Uterus (tissue), 4 donors: ENCODE results near the gene SP6. TPM values are rescaled to one million over a fixed set of nuclear protein-coding genes. Genes with fewer than 3 reads are reported as not detected.

Source experiments
- DNase-seq, 2 donors: peaks; one replicate each; pipeline ENCODE4 v3.0.0-alpha.2; 2019 to 2020
- H3K27ac ChIP-seq, 2 donors: fragments of 200-600 bp; sonication (generic); 1 replicate in 1 of 2; 2 replicates in 1 of 2; pipeline ENCODE4 v1.5.1; 2016 to 2018
- H3K27me3 ChIP-seq, 2 donors: fragments of 200-600 bp; sonication (generic); one replicate each; pipeline ENCODE4 v1.5.1; 2018 to 2019; ENCODE audit warnings: control low read depth in 1 of 2
- H3K36me3 ChIP-seq, 2 donors: fragments of 200-600 bp; sonication (generic); one replicate each; pipeline ENCODE4 v1.5.1; 2019; ENCODE audit warnings: control low read depth in 1 of 2
- H3K4me1 ChIP-seq, 2 donors: fragments of 200-600 bp; sonication (generic); one replicate each; pipeline ENCODE4 v1.5.1; 2018 to 2019; ENCODE audit warnings: control low read depth in 1 of 2
- H3K4me3 ChIP-seq, 2 donors: fragments of 200-600 bp; sonication (generic); 1 replicate in 1 of 2; 2 replicates in 1 of 2; pipeline ENCODE4 v1.5.1; 2018 to 2019; ENCODE audit warnings: mild to moderate bottlenecking in 1 of 2
- H3K9me3 ChIP-seq, 2 donors: fragments of 200-600 bp; sonication (generic); one replicate each; pipeline ENCODE4 v1.5.1; 2019; ENCODE audit warnings: control low read depth in 1 of 2
- POLR2A ChIP-seq, 2 donors: fragments of 450-650 bp; IDR thresholded peaks; one replicate each; pipeline ENCODE4 v1.6.1; 2016; ENCODE audit warnings: antibody characterized with exemption in 2 of 2, mild to moderate bottlenecking in 1 of 2, moderate library complexity in 1 of 2
- intact Hi-C: fragments of 100-400 bp; cut with DNase I; formaldehyde crosslinking; loops from one replicate; pipeline ENCODE4 v1.15.1; 2023; ENCODE audit warnings: low total_unique reads
- total RNA-seq, 4 donors: library from RNA; depleted of rRNA in 3 of 4; stranded (reverse); fragments of >200 nt in 3 of 4; gene quantifications; one replicate each; pipeline versions ENCODE4 v1.1.0 to v1.2.4, GENCODE V29; 2014 to 2023
- TF ChIP-seq, protein P1 (sequence below), 4 experiments: fragments of 200-600 bp in 2 of 4; fragments of 450-650 bp in 2 of 4; sonication (generic) in 2 of 4; IDR thresholded peaks; one replicate each; pipeline ENCODE4 v1.5.1; 2016 to 2019; ENCODE audit warnings: antibody characterized with exemption in 4 of 4, mild to moderate bottlenecking in 2 of 4, moderate library complexity in 1 of 4
- donor health status: DM: yes; HTN: yes; CAD: no.

SP6 gene
- total RNA-seq, 4 donors from 2014 or later = 1.4 to 1.5 TPM; not detected in 2

- Histone ChIP-seq H3K27ac (no peak overlapping the region), H3K4me1 (peaks cover 0 to 8% of the 10 kb centered on the region in 2 donors), H3K27me3 (peaks cover 28 to 44% of the 10 kb centered on the region in 2 donors), H3K4me3 (no peak overlapping the region), H3K36me3 (no peaks in the 10 kb centered on the region), H3K9me3 (no peaks in the 10 kb centered on the region)
- TF ChIP-seq, protein P1, sequence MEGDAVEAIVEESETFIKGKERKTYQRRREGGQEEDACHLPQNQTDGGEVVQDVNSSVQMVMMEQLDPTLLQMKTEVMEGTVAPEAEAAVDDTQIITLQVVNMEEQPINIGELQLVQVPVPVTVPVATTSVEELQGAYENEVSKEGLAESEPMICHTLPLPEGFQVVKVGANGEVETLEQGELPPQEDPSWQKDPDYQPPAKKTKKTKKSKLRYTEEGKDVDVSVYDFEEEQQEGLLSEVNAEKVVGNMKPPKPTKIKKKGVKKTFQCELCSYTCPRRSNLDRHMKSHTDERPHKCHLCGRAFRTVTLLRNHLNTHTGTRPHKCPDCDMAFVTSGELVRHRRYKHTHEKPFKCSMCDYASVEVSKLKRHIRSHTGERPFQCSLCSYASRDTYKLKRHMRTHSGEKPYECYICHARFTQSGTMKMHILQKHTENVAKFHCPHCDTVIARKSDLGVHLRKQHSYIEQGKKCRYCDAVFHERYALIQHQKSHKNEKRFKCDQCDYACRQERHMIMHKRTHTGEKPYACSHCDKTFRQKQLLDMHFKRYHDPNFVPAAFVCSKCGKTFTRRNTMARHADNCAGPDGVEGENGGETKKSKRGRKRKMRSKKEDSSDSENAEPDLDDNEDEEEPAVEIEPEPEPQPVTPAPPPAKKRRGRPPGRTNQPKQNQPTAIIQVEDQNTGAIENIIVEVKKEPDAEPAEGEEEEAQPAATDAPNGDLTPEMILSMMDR (IDR thresholded peaks at IDR 0.05) = no peak
- TF ChIP-seq POLR2A (IDR thresholded peaks at IDR 0.05) = no peak
- no peak for DNase-seq
- intact Hi-C loops = no loop called here
These were observed 1.4 kb upstream of the SP6 start for GRCh38 chr17:47852113-47852949.

- intact Hi-C loops = no loop called here
- peaks cover 28 to 46% of the 10 kb centered on the region in 2 donors for H3K27me3 ChIP-seq
These were observed 775 bp upstream of the SP6 start for GRCh38 chr17:47851764-47852112.

DNA sequence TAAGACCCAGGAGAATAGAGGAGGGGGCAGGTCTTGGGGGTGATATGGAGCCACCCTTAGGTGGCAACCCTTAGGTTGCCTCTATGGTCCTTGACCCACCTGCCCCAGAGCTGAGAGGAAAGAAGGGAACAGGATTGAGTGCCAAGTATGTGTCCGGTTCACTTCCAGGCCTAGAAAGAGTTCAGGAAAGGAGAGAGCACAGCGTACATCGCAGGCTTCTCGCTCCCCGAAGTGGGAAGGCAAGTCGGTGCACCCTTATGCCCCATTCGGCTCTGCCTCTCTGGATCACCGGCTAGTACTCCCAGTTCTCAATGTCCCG lies 631 bp downstream of the SP6 start:
- intact Hi-C loops = no loop called here
- H3K27me3 ChIP-seq = peaks cover 28 to 45% of the 10 kb centered on the region in 2 donors

More at GRCh38 chr17:47851764-47852112, 775 bp upstream of the SP6 start:
- DNase-seq = no peak
- H3K27ac ChIP-seq = no peak overlapping the region
- peaks cover 0 to 8% of the 10 kb centered on the region in 2 donors for H3K4me1 ChIP-seq
- no peaks in the 10 kb centered on the region for H3K9me3 ChIP-seq
- no peaks in the 10 kb centered on the region for H3K36me3 ChIP-seq
- no peak for TF ChIP-seq POLR2A (IDR thresholded peaks at IDR 0.05)
- TF ChIP-seq, protein P1 (IDR thresholded peaks at IDR 0.05) = no peak
- H3K4me3 ChIP-seq = no peak overlapping the region

GRCh38 chr17:47848198-47848513 lies 2.8 kb downstream of the SP6 start:
- Histone ChIP-seq H3K27me3 (peaks cover 23 to 25% of the 10 kb centered on the region in 2 donors), H3K4me3 (no peak overlapping the region)

More for the DNA sequence above, 631 bp downstream of the SP6 start:
- Histone ChIP-seq H3K9me3 (no peaks in the 10 kb centered on the region), H3K27ac (peak overlapping the region in 1 of 2 donors; percentile 2), H3K4me3 (peak overlapping the region in 1 of 2 donors; percentile 32), H3K4me1 (peaks cover 0 to 8% of the 10 kb centered on the region in 2 donors), H3K36me3 (no peaks in the 10 kb centered on the region)
- DNase-seq = no peak
- TF ChIP-seq, protein P1 (IDR thresholded peaks at IDR 0.05) = no peak
- TF ChIP-seq POLR2A (IDR thresholded peaks at IDR 0.05) = no peak

More at GRCh38 chr17:47848198-47848513, 2.8 kb downstream of the SP6 start:
- no peaks in the 10 kb centered on the region for H3K9me3 ChIP-seq
- H3K4me1 ChIP-seq = peaks cover 0 to 8% of the 10 kb centered on the region in 2 donors
- TF ChIP-seq, protein P1 (IDR thresholded peaks at IDR 0.05) = no peak
- no peak for TF ChIP-seq POLR2A (IDR thresholded peaks at IDR 0.05)
- H3K27ac ChIP-seq = no peak overlapping the region
- intact Hi-C loops = no loop called here
- H3K36me3 ChIP-seq = no peaks in the 10 kb centered on the region
- DNase-seq = no peak
